Fibroblast of upper back skin (primary cell): ENCODE data around the gene ATXN7L1.
"Not testable (repeated sequence)": the region's sequence is repeated elsewhere in the genome, so short reads cannot be mapped to it uniquely, and the experiment has no call there.

Experiments used
- DNase-seq: peaks from one replicate; pipeline ENCODE4 v3.0.0-alpha.2; 2013

ATXN7L1 gene

DNA sequence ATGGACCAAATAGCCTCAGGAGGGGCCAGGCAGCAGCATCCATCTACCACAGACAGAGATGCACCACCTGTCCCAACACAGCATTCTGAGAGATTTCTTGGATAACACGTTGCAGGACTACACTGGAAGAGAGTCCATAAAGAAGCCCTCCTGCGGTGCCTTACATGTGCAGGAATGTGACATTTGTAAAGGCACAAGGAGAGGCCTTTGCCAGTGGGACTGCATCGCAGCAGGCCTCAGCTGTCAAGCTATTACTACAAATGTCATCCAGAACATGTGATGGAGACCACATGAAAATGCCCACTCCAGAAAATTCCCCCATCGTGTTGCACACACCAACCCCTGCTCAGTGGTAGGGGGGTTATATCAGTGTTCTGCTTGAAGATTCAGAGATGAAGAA, 77.4 kb downstream of the ATXN7L1 start:
- DNase-seq = no peak

DNA sequence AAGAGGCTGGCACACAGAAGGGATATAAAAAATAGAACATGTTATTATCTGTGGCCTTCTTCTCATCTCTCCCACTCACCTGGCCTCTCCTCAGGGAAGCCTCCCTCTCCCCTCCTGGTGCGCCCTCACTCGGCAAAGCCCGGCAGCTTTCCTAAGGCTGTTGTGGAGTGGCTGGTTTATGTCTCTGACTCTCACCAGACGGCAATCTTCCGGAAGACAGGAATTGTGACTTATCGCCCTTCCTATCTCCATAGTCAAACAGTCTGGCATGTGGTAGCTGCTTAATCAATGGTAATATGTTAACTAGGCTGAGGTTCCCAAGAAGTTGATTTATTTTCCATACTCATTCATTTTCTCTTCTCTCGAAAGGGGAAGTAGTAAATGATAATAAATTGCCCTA, 78.7 kb downstream of the ATXN7L1 start:
- DNase-seq = no peak

DNA sequence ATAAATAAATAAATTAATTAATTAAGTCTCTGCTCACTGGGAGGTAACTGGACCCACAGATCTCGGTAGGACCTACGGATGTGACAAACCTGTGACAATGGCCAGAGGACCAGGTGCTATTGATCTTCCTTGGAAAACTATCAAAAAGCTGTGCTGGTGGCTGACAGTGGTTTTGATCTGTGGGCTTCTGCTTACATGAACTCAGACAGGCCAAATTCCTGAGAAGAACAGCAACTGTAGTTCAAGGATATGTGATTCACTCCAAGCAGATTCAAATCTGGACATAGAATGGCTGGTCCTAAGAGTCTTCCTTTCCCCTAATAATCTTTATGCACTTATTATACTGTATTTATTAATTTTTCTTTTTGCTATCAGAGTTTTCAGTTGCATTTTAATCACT, 80.0 kb downstream of the ATXN7L1 start:
- DNase-seq = peak; percentile 57

DNA sequence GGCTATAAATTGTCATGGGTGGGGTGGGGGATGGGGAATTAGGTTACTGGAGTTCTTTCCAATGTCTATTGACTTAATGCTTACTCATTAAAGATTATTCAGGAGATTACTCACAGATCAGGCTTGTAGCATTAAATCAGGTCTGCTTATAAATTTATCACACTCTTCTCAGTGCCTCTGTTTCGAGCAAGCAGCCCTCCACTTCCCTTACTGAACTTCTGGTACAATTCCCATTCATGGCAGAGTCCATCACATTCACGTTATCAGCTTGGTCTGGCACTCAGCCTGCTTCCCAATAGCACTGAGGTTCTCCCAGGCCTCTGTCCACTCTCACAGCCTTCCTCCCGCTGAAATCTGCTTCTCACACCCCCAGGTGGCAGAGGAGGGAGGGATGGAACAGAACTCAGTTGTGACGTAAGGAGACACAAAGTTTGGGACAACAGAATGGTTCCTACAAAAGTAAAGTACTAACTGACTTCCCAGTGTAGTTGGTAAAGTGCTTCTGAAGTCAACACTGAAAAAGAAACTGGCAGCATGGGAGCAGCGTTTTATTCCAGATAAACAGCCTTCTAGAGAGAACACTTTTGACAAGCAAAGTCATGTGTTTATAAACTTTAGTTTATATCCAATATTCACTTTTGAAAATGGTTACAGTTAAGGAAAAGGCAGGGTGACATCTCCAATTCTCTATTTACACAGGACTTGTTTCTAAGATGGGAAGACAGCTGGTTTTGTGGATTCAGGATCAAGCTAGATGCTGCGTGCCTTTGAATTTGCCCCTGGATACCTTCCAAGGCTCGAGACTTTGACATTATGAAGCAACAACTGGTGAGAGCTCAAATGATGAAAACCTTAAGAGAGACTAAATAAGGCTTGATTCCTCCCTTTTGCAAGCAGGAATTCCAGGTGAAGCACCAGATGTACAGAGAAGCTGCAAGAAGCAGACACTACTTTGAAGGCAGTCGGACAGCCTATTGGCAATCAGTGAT, 81.4 kb downstream of the ATXN7L1 start:
- DNase-seq = peak; percentile 73

DNA sequence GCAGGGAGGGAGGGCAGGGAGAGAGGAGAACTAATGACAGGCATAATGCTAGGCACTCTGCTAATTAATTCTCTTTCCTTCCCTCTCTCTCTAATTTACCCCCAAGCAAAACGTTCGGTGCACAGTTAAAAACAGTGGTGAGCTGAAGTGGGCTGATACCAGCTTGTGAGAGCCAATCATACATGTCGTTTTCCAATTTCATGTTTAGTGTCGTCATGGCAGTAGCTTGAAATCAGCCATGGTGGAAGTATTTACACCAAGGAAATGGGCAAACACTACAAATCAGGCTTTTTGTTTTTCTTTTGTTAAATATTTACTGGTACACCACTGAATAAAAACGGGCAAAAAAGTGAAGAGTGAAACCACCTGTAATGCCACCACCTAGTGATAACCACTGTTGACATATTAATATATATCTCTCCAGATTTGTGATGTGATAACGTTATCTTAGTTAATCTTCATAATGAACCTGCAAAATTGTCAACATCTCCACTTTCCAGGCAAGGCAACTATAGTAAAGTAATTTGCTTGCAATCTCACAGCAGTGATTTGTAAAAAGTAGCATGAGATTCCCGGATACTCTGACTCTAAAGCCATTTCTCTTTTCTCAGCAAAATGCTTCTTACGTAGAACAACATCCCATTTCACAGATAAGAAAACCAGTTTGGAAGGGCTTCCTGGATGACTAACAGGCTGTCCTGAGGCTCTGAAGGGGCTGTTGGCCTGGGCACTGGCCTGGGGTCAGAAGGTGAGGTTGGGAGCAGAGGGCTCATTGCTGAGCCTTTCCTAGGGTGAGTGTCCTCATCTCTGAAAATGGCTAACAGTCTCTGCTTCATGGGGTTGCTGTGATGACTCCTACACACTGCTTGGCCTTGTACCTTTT, 83.7 kb downstream of the ATXN7L1 start:
- DNase-seq = no peak

DNA sequence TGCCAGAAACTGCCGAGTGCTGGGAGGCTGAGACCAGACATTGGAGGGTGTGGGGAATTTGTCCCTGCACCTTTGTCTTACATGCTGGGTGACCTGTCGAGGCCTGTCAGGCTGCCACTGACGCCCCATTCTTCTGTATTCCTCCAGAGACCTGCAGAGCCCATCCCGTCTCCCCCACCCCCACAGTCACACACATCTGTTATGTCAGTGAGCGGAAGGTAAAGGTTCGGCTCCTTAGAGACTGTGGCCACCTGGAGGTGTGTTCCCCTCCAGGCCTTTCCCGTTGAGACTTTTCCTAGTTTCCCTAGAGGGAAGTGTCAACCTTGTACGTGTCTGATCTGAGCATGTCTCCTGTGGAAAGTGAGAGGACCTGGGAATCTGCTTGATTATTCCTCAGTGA, 84.5 kb downstream of the ATXN7L1 start:
- DNase-seq = no peak

DNA sequence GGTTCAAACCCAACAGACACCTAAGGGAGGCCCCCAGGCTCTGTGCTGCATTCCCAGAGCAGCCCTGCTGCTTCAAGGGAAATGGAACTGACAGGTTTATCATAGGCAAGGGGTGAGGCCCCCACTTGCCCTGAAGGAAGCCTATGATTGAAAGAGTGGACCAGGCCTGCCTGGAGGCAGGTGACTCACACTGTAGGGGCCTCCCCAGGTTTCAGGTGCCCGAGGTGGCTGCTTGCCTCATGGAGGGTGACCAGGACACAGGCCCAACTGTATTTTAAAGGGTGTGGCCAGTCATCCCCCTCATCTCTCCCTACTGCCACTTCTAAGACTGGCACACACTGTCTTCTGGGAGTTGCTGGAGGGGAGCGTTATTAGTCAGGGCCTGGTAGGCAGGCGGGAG, 85.4 kb downstream of the ATXN7L1 start:
- DNase-seq = no peak

DNA sequence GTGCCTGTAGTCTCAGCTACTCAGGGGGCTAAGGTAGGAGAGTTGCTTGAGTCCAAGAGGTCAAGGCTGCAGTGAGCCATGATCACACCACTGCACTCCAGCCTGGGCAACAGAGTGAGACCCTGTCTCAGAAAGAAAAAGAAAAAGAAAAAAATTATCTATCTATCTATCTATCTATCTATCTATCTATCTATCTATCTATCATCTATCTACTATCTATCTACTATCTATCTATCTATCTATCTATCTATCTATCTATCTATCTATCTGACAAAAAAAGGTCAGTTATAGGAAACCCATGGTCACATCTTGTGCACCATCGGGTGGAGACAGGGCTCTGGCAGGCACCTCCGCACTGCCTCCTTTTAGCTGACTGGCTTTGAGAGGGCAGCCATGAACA, 85.9 kb downstream of the ATXN7L1 start:
- DNase-seq = not testable (repeated sequence)

DNA sequence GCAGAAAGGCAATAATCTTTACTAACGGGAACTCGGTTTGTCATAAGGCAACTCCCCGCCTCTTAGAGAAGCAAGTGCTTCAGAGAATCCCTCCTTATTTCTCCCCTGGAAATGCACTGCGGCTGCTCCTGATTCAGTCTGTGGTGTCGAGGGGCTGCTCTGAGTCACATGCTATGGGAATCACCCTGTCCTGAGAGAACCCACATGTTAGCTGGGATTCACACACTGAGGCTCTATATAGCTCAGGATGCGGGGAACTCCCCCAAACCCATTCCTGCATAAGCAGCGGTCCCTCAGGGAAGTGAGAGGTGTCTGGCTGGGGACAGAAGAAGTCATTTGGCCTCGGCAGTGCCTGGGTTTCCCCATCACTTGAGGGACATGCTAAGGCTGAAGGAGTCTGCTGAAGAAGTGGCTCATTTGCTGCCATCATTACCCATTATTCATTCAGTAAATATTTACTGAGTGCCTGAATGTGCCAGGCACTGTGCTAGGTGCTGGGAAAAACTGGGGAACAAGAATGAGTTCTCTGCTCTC, 87.5 kb downstream of the ATXN7L1 start:
- no peak for DNase-seq

DNA sequence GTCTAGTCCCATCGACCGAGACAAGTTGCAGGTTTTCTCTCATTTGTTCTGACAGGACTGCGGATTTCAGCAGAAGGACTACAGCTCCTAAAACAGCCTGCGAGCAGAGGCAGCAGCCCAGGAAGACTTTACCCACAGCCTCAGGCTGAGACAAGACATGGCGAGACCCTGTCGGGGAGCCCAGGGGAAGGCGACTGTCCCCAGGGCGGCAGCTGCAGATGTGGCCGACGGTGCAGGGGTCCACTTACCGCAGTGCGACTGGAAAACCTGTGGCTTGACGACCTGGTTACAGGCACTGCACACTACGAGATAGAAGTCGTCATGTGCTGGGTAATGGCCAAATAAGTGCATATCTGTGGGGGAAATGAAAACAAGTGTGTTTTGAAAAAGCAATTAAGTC, 88.0 kb downstream of the ATXN7L1 start:
- DNase-seq = no peak

DNA sequence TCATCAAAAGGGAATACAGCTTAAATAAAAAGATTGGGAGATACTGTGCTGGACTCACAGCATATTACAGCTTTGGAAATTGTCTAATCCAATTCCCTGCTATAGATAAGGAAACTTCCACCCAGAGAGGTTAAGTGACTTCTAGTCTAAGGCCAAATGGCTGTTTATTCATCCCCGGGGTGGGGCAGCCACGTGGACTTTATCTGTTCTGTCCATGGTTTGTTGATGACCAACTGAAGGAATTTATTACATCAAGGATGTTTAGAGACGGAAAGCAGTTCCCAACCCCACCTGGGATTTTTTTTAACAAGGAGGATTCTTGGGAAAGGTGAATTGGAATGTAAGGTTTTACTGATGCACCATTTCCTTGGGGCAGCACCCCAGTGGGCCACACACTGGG, 88.6 kb downstream of the ATXN7L1 start:
- DNase-seq = no peak

DNA sequence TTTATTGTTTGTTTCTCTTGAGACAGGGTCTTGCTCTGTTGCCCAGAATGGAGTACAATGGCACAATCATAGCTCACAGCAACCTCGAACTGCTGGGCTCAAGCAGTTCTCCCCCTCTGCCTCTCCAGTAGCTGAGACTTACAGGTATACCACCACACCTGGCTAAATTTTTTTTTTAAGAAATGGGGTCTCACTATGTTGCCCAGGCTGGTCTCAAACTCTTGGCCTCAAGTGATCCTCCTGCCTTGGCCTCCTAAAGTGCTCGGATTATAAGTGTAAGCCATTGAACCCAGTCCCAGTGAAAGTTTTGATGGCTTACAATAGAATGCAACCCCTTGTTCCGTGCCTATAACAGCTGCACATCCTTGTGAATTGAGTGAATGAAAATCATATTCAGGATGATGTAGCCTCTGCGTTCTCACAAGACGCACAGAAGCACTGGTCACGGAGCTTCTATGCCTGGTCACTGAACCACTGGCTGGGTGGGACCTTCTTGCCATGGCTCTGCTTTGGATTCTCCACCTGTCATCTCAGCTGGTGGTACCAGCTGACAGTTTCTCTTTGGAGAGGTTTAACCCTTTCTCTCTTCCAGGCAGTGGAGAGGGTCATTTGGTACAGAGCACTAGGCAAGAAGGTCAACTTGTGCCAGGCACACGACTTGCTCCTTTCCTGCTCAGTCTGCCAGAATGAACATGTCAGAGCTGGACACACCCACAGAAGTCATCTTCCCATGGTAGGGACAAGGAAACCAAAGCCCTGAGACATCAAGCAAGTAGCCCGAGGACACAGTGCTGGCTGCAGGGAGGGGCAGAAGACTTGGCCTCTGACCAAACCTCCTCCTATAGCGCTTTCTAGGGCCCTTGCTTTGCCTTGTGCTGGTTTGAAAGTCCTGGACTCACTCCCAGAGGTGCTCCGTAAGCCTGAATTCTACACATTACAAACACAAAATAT, 89.6 kb downstream of the ATXN7L1 start:
- DNase-seq = no peak

DNA sequence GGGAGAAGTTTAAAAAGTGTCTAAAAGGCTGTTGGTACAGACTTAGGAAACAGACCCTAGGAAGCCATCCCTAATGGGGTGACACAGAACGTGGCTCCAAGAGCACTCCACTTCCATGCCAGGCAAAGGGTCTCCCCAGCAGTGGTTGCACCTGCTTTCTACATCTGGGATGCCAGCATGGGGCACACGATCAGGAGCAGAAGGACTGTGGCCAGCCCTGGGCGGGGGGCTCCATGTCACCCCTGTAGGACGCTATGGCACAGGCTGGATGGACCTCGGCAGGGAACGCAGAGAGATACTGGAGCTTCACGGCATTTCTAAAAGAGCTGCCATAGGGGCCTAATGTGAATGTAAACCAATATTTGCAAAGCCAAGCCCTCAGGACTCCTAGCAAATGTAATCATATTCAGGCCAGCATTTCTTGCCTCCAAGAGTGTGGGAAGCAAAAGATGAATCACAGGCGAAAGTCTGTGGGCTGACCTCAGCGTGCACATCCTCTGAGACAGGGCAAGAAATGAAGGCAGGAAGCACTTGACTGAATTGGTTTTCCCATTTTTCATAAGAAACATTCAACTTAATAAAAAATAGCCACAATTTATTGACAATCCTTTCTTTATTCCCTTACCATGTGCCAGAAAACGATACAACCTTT, 93.9 kb downstream of the ATXN7L1 start:
- peak; percentile 85 for DNase-seq

DNA sequence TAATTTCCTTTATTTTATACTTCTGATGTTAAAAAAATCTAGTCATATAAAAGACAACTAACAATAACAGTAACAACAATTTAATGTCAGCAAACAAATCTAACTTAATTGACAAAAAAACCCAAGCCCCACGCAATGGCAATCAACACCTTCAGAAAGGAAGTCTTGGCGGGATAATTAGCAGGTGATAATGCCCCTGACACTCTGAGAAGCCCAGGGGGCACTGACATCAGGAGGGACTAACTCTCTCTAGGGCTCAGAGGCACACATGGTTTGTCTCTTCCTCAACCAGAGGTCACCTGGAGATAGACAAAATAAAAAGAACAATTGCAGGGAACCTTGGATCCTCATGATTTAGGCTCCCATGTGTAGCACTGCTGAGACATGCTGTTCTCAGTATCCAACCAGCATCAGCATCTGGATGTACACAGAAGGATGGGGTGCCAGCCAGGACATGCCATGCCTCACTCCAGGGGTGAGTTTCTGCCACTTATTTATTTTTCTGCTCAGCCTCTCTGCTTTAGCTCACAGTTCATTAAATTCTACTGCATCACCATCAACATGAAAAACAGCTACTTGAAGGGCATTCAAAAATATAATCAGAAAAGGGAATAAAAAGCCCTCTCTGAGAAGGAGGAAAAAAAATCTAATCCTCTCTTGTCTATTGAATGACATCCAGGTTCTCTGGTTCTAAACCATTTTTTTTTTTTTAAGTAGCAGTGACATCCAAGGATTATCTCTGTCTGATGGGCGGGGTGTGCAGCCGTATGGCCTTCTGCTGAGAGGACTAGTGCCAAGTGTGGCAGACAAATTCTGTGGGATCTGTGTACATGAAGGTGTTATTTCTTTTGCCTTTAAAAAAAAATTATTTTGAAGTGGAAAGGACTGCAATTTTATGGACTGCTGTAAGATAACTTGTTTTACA, 96.3 kb downstream of the ATXN7L1 start:
- DNase-seq = no peak

DNA sequence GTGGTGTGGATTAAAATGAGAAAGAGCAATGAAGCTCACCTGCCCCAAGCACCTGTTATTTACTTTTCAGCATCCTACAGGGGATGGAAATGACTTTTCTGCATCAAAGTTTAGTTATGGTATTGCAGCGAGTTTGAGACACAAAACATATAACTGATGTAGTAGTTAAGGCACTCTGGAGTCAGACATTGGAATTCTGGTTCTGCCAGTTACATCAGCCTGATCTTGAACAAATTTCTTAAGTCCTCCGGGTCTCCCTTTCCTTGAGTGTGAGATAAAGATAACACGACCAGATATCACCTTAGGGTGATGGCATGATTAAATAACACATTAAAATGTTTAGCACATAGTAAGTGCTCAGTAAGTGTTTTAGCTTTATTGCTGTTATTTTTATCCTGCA, 97.4 kb downstream of the ATXN7L1 start:
- DNase-seq = no peak

DNA sequence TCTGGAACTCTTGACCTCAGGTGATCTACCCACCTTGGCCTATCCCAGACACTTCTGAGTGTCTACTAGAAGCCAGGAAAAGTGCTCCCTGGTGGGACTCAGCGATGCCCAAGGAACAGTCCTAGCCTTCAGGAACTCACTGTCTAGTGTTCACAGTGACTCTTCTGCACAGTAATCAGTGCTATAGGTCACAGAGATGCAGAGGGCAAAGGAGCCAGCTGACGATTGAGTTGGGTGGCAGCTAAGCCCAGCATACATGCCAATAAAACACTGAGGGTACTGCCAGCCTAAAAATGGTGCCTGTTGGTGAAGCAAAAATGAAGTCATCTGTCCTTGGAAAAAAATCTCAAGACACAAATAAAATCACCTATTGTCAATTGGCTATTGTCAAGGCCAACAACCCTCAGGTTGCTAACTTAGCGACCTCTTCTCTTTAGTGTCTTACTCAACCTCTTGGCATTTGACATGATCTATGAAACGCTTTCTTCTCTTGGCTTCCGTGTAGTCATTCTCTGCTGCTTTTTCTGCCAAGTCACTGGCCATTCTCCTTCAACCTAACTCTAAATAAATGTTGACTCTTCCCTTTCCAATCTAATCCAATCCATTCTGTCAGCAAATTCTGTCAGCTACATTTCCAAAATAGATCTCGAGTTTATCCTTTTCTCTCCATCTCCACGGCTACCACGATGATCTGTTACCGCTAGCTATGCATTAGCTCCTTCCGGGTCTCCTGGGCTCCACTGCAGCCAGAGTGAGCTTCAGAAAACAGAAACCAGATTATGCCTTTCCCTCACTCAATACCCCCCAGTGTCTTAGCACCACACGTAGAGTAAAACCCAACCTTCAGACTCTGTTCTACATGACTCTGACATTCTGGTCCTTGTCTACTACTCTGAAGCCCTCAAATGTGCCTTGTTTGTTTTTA, 99.2 kb downstream of the ATXN7L1 start:
- peak; percentile 50 for DNase-seq

DNA sequence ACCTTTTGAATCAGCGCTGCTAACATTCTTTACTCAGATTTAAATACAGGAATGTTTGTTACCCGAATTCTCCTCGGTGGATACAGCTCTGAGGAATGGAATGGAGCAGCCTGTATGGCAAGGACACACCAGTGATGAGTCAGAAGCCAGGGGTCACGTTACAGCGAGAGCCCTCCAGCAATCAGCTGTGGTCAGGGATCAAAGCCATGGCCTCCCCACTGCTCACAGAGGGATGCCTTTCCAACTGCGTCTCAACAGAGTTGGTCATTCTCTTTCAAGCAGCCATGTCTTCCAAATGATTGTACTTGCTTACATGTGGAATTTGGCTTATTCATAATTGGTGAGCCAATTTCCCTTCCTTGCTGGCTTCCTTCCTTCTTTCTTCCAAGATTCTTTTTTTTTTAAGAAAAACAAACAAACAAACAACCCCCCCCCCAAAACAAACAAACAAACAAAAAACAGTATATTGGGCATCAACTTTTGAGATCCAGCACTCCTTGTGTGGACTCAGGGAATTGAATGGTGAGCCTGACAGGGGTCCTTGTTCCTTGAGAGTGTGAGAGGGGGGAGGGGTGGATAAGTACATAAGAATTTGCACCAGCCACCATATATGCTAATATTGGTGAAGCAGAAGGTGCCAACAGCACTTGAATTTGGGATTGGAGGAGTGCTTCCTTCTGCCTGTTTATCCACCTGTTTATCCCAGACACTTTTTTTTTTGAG, 100.2 kb downstream of the ATXN7L1 start:
- DNase-seq = peak; percentile 100

DNA sequence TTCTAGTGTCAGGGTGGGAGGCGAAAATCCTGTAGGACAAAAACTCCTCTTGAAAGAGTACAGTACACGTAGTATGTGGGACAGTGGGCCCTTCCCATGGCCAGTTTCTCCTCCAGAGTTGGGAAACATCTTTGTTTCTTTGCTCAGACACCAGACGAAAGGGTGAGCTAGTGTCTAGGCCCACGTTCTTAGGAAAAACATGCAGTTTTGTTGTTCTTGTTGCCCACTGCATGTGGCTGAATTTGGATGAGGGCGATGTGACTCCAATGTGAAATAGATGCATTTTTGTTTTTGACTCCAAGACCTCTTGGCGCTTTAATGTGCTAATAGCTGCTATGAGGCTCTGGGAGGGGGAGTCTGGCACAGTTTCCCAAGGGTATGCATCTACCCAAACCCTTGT, 100.8 kb downstream of the ATXN7L1 start:
- DNase-seq = no peak

DNA sequence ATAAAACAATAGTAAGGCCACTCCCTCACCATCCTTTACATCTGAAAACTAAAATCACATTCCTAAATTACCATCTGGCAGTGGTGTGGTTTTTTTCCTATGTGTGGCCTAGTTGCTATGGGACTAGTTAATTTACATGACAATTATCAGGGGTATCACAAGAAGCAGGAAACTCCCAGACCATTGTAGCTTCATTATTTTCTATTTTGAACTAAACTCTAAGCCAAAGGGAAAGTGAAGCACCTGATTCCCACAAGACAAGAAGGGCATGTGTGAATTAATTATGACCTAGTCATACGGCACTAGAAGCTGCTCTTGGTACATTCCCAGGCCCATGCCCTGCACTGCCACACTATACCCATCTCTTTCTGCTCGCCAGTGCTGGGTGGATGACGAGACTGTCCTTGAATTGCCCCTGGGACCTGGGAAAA, 103.4 kb downstream of the ATXN7L1 start:
- no peak for DNase-seq
